Activated CD8-positive, alpha-beta T cell treated with anti-CD3 and anti-CD28 coated beads for 36 hours (primary cell): Measurements from ENCODE around the gene APOL2. TPM values are rescaled to one million over a fixed set of nuclear protein-coding genes. Genes with fewer than 3 reads are reported as not detected.

ENCODE experiments used
- ATAC-seq: fragments of 200-7000 bp; cut with Tn5 transposase; one replicate; pipeline ENCODE4 v1.10.0; 2021; ENCODE audit warnings: mild to moderate bottlenecking, moderate library complexity
- CTCF ChIA-PET: fragments of 350-600 bp; sonication (Branson Sonifier 250); formaldehyde crosslinking; loops from one replicate; lab custom pipeline; 2021; ENCODE audit warnings: antibody characterized with exemption; lab: Charles Lee
- POLR2A ChIA-PET: fragments of 350-600 bp; sonication (Branson Sonifier 250); formaldehyde crosslinking; loops from one replicate; lab custom pipeline; 2021; ENCODE audit warnings: antibody characterized with exemption; lab: Charles Lee
- DNase-seq: peaks from one replicate; pipeline ENCODE4 v3.0.0-alpha.2; 2020
- H3K27ac Mint-ChIP-seq: one replicate; pipeline ENCODE4 v1.8.0; 2021; ENCODE audit warnings: mild to moderate bottlenecking, mixed read lengths
- H3K27me3 Mint-ChIP-seq: one replicate; pipeline ENCODE4 v1.8.0; 2021; ENCODE audit warnings: mixed read lengths
- H3K36me3 Mint-ChIP-seq: one replicate; pipeline ENCODE4 v1.8.0; 2021; ENCODE audit warnings: low read depth, mixed read lengths
- H3K4me1 Mint-ChIP-seq: one replicate; pipeline ENCODE4 v1.8.0; 2021; ENCODE audit warnings: low read depth, mixed read lengths
- H3K4me3 Mint-ChIP-seq: one replicate; pipeline ENCODE4 v1.8.0; 2021; ENCODE audit warnings: mild to moderate bottlenecking, moderate library complexity, mixed read lengths
- H3K9me3 Mint-ChIP-seq: one replicate; pipeline ENCODE4 v1.8.0; 2021; ENCODE audit warnings: mixed read lengths
- CTCF ChIP-seq: fragments of 200-600 bp; IDR thresholded peaks from one replicate; pipeline ENCODE4 v1.8.0; 2022; ENCODE audit warnings: antibody characterized with exemption, mild to moderate bottlenecking
- intact Hi-C: fragments of 100-400 bp; cut with micrococcal nuclease; formaldehyde crosslinking; loops from one replicate; pipeline ENCODE4 v1.10.0; 2022
- total RNA-seq, 2 experiments: library from RNA; stranded (reverse); gene quantifications; one replicate each; pipeline ENCODE4 v1.2.3, GENCODE V29; 2021

APOL2 gene
- total RNA-seq, 2 experiments from 2014 or later: 45.4 to 49.7 TPM

DNA sequence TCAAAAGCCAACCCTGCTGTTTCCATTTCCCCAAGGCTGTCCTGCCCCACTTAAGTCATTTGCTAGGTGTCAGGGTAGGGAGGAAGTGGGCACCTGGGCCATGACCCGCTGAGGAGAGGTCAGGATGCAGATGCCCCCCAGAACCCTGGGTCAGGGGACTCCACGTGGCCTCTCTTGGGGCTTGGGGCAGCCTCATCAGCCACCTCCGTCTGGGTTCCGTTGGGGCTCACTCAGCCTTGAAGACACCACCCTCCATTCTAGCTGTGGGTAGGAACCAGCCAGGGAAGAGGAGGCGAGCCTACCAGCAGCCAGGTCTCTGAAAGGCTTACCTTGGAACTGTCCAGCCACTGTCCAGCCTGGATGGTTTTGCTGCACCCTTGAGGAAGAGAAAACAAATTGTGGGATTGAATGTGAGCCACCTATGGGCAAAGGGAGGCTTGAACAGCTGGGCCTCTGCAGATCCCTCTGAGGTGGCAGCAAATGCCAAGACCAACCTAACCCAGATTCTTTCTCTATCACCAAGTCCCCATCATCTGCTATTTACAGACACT, 40.3 kb downstream of the APOL2 start:
- Mint-ChIP-seq H3K27me3 (no peaks in the 10 kb centered on the region), H3K4me3 (no peak overlapping the region), H3K4me1 (peaks cover 30% of the 10 kb centered on the region), H3K36me3 (no peaks in the 10 kb centered on the region), H3K9me3 (no peaks in the 10 kb centered on the region), H3K27ac (no peak overlapping the region)
- DNase-seq (no peak), ATAC-seq (no peak)
- ChIA-PET POLR2A (interaction anchor here (1.6 to 1.8 kb wide), 2 partner anchors 16 to 39 kb away, joined by 3 to 6 read pairs; no protein-coding TSS in a partner anchor), CTCF (no interaction called here)
- intact Hi-C loops: no loop called here
- no peak for TF ChIP-seq CTCF

- CTCF ChIA-PET: interaction anchor here (1.0 kb wide), 1 partner anchor 23 kb away, joined by 4 read pairs; no protein-coding TSS in a partner anchor
- H3K36me3 Mint-ChIP-seq: no peaks in the 10 kb centered on the region
- ATAC-seq (no peak), DNase-seq (no peak)
- POLR2A ChIA-PET: interaction anchor here (0.5 to 1.8 kb wide), 4 partner anchors 11 to 231 kb away, joined by 3 to 6 read pairs (median 3); no protein-coding TSS in a partner anchor
- H3K4me1 Mint-ChIP-seq: peaks cover 30% of the 10 kb centered on the region
- no peaks in the 10 kb centered on the region for H3K9me3 Mint-ChIP-seq
- H3K27ac Mint-ChIP-seq: peak overlapping the region; percentile 51
- no peak for TF ChIP-seq CTCF
- H3K27me3 Mint-ChIP-seq: no peaks in the 10 kb centered on the region
- H3K4me3 Mint-ChIP-seq: no peak overlapping the region
- intact Hi-C loops: no loop called here
Measured at GRCh38 chr22:36198536-36198935, 40.8 kb downstream of the APOL2 start.

GRCh38 chr22:36197514-36198146, 41.7 kb downstream of the APOL2 start:
- no peaks in the 10 kb centered on the region for H3K27me3 Mint-ChIP-seq
- H3K27ac Mint-ChIP-seq: peak overlapping the region; percentile 39
- no peaks in the 10 kb centered on the region for H3K9me3 Mint-ChIP-seq
- DNase-seq (peak; percentile 59), ATAC-seq (peak; percentile 77)
- POLR2A ChIA-PET: interaction anchor here (1.1 to 1.8 kb wide), 3 partner anchors 12 to 41 kb away, joined by 3 to 6 read pairs (median 3); no protein-coding TSS in a partner anchor
- CTCF ChIA-PET: interaction anchor here (0.7 to 3.7 kb wide), 6 partner anchors 16 to 285 kb away, joined by 3 to 17 read pairs (median 6); no protein-coding TSS in a partner anchor
- intact Hi-C loops: no loop called here
- TF ChIP-seq CTCF: no peak
- H3K4me3 Mint-ChIP-seq: no peak overlapping the region
- H3K36me3 Mint-ChIP-seq: no peaks in the 10 kb centered on the region
- H3K4me1 Mint-ChIP-seq: peaks cover 30% of the 10 kb centered on the region

DNA sequence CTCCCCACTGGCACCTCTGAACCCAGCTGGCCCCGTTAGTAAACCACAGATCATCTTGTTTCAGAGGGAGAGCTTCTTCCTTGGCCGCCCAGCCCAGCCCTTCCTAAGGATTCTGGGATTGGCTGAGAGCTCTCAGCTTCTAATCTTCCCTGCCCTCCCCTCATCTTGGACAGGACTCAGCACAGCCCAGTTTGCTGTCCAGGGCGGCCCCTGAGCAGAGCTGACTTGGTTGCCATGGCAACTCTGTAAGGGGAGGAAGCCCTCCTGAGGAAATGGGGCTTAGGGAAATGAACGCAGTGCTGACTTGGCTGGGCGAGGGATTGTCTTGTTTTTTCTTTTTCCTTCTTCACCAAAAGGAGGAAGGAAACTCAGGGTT, 42.3 kb downstream of the APOL2 start:
- Mint-ChIP-seq H3K36me3 (no peaks in the 10 kb centered on the region), H3K27me3 (no peaks in the 10 kb centered on the region), H3K27ac (peak overlapping the region; percentile 39), H3K4me1 (peaks cover 29% of the 10 kb centered on the region), H3K4me3 (no peak overlapping the region), H3K9me3 (no peaks in the 10 kb centered on the region)
- POLR2A ChIA-PET: no interaction called here
- DNase-seq (no peak), ATAC-seq (no peak)
- no peak for TF ChIP-seq CTCF
- CTCF ChIA-PET: interaction anchor here (1.1 to 3.7 kb wide), 4 partner anchors 20 to 286 kb away, joined by 3 to 17 read pairs (median 8); no protein-coding TSS in a partner anchor
- intact Hi-C loops: no loop called here
